HG02798 (cell line): Measurements from ENCODE around the gene PMAIP1.
"Not testable (repeated sequence)": the region's sequence is repeated elsewhere in the genome, so short reads cannot be mapped to it uniquely, and the experiment has no call there.

Experiments
- ATAC-seq: cut with Tn5 transposase; IDR thresholded peaks from one replicate; pipeline ENCODE4 v1.9.1; 2021; ENCODE audit warnings: mild to moderate bottlenecking; ENCODE audit not compliant: unreplicated experiment, poor library complexity

The PMAIP1 gene

DNA sequence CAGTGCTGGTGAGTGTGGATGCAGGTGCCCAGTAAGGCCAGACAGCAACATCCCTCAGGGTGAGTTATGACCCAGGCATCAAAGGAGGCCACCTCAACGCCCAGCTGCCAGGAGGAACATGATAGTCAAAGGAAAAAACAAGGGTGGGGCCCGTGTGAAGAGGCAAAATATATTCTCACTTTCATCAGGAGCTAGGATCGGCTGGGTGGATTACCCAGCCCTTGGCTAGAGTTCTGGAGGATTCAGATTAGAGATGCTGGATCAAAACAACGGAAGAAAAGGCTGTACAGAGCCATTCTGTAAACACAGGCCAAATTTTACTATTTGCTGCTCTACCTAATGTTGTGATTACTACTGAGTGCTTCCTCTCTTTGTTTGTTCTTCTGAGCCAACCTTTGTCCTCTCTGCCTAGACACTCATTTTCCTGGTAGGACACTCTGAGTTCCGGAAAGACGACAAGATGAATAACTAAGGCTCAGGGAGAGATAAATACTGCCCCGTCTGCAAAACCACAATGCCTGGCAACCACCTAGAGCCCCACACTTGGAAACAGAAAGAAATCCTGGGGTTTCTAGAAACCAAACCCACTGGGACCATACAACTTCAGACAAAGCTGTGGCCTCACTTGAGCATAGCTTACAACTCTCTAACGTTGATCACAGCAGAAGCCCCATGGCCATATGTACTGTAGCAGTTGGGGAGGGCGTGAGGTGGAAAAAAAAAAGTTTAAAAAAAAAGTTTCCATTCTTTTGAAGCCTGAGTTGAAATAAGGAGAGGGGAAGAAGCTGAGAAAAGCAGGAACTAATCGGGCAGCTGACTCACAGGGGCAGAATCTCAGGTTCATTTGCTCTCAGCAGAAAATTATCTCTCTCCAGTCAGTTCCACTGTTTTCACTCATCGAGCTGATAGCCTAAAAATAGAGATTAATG is 17.8 kb upstream of the PMAIP1 start:
- peak; percentile 33 for ATAC-seq

DNA sequence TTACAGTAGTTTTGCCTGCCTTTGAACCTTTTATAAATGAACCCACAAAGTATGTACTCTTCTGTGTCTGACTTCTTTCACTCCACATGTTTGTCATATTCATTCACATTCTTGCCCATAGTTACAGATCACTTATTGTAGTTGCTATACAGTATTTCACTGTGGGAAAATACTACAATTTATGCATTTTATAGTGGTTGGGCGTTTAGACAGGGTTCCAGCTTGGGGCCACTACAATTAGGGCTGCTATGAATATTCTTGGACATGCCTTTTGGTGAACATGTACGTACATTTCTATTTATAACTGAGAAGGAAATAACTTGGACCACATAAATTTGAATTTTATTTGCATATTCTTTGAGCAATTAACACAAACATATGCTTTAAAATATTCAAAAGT is 15.4 kb upstream of the PMAIP1 start:
- ATAC-seq: no peak

DNA sequence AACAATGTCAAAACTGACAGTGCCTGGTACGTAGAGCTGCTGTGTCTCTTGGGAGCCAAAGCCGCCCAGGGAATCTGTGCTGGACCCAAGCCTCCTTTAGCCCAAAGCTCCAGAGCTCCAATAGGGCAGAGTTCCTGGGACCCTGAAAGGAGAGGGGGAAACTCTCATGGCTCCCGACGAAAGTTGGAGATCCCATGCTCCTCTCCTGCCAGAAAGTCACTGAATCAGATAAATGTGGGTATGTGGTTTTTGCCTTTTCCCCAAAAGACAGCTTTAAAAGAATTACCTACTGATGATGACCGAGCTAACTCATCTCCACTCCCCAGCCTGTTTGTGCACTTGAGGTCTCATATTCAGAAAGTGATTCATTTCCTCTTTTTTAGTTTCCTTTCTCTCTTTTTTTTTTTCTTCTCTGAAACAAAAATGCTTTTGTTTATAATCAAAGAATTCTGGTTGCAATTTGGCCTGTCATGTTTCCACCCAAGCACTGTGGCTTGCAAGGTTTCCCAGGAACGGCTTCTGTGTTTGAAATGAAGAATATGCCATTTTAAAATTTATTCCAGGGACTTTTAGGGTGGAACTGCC is 14.1 kb upstream of the PMAIP1 start:
- ATAC-seq: peak; percentile 88

DNA sequence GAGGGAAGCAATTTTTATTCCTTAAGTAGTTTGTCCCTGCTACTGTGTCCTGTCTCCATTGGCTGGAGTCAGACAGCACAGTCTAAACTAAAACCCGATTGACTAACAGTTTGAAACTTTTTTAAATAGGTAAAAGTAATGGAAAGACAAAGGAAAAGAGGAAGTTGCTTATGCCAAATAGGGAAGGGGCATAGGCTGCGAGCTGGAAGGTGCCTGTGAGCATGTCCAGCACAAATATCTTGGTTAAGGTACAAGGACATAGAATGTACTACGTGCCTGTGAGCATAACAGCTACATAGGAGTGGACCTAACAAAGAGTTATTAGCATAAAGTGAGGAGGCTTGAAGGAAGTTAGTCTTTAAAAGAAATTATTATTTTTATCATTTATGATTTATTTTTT is 13.4 kb upstream of the PMAIP1 start:
- not testable (repeated sequence) for ATAC-seq

DNA sequence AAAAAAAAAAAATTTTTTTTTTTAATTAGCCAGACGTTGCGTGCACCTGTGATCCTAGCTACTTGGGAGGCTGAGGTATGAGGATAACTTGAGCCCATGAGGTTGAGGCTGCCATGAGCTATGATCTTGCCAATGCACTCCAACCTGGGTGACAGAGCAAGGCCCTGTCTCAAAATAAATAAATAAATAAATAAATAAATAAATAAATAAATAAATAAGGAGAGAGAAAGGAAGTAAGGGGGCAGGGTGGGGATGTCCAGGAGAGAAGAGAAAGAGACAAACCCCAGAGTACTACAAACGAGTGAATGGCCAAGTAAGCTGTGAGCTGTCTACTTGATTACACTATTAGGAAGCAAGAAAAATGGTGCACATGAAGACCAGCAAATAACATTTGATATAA is 7.7 kb upstream of the PMAIP1 start:
- ATAC-seq: no peak

DNA sequence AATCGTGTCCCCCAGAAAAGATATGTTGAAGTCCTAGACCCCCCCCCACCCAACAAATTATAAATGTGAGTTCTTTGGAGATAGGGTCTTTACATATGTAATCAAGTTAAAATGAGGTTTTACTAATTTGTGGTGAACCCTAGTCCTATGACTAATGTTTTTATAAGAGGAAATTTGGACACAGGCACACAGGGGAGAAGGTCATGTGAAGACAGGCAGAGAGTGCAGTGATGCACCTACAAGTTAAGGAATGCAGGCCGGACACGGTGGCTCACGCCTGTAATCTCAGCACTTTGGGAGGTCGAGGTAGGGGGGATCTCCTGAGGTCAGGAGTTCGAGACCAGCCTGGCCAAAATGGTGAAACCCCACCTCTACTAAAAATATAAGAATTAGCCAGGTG is 5.8 kb upstream of the PMAIP1 start:
- no peak for ATAC-seq

DNA sequence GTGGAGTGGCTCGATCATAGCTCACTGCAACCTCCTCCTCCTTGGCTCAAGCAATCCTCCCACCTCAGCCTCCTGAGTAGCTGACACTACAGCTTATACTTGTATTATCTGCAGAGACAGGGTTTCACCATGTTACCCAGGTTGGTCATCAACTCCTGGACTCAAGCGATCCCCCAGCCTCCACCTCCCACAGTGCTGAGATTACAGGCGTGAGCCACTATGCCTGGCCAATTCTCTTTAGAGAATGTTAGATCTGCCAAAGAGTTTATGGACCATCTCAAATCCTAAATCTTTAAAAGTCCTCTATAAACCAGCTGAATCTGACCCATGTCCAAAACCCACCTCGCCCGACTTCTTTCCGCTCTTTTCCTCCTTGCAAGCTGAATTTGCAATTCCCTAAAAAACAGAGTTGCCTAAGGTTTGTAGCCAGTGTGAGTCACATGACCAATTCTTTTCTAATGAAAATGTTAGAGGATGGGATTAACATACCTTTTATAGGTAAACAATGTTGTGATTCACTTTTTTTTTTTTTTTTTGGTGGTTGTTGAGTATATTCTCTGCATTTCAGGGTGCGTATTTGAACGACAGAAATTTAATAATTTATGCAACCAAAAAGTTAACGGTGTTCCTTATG is 2.4 kb upstream of the PMAIP1 start:
- ATAC-seq: no peak

DNA sequence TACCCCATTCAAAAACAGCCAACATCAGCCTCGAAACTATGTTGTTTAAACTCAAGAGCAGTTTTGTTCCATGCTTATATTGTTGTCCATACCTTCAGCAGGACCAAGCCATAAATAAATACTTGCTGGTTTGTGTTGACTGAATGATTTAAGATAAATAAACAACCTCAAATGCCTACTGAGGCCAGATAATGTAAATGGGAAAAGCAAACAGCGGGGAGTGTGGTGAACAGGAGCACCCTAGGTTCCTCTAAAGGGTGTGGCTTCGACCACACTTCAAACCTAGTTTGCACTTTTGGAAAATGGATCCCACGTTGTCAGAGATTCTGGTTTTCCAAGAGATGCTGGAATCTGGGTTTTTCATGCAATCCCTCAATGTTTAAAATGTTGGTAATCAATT is 1.7 kb upstream of the PMAIP1 start:
- ATAC-seq: no peak

DNA sequence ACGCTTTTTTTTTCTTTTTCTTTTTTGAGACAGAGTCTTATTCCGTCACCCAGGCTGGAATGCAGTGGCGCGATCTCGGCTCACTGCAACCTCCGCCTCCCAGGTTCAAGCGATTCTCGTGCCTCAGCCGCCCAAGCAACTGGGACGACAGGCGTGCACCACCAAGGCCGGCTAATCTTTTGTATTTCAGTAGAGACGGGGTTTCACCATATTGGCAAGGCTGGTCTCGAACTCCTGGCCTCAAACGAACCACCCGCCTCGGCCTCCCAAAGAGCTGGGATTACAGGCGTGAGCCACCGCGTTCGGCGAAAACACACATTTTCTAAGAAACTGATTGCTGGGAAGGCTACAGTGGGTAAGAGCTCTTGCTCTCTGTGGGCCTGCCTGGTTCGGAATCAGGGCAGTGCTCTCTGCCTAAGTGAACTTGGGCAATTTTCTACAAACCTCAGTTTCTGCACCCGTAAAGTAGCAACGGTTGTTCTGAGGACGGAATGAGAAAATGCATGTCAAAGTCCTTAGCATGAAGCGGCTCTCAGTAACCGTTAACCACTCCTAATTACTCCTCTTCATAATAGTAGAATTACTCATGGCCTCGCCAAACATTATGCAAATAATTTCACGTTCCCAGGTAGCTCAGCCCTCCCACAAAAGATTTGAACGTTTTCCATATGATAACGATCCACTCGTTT is 1.0 kb upstream of the PMAIP1 start:
- ATAC-seq: no peak

DNA sequence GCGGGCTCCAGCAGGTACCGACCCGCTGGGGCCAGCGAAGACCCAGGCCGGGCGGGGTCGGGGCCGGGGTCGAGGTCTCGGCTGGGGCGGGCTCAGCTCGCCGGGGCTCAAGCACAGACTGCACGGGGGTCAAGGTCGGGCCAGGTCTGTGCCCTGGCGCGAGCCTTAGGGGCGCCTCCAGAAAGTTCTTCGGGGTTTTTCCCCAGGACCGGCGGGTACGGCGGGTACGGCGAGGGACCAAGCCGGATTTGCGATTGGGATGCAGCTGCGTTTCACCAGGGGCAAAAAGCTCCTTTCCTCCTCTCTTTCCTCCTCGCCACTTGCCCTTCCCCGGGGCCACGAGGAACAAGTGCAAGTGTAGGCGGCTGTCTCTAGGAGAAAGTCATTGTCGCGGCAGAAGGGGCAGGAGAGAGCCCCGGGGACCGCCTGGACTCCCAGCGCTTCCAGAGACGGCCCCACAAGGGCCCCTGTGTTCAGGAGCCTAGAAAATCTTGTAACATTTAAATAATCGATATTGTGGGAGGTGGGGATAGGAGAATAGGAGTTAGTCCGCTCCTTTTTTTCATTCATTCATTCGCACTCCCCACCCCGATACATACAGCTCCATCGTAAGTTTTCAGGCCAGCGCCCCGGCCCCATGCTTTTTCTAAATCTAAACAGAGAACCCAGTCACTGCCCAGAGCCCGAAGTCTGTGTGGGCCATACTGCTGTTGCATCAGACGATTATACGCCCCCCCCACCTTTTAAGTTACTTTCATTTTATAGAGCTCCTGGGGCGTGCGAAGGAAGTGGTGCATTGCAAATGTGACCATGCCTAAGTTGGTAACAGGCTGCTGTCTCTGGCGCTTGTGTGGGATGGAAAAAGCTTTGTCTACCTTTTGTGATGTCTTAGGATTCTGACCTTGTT is 679 bp downstream of the PMAIP1 start:
- ATAC-seq: peak; percentile 28

DNA sequence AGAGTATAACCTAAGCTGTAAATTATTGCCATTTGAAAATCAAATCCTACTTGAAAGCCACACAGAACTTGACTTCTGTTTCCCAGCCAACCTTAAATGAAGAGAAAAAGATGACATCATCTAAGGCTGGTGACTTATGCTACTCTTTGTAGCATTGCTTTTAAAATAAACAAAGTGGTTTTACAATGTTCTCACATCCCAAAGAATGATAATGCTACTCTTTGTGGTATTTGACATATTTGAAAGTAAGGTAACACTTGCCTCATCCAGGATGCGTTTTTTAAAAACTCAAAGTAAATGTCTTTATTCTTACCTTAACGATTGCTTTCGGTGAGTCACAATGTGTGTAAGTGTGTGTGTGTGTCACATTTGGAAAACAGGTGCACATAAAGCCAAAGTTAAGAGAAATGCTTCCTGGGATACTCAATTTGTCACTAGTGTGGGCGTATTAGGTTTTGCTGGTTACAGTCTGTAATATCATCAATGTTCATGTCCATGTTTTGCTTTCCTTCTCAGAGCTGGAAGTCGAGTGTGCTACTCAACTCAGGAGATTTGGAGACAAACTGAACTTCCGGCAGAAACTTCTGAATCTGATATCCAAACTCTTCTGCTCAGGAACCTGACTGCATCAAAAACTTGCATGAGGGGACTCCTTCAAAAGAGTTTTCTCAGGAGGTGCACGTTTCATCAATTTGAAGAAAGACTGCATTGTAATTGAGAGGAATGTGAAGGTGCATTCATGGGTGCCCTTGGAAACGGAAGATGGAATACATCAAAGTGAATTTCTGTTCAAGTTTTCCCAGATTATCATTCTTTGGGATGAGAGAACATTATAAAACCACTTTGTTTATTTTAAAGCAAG is 2.6 kb downstream of the PMAIP1 start:
- no peak for ATAC-seq

DNA sequence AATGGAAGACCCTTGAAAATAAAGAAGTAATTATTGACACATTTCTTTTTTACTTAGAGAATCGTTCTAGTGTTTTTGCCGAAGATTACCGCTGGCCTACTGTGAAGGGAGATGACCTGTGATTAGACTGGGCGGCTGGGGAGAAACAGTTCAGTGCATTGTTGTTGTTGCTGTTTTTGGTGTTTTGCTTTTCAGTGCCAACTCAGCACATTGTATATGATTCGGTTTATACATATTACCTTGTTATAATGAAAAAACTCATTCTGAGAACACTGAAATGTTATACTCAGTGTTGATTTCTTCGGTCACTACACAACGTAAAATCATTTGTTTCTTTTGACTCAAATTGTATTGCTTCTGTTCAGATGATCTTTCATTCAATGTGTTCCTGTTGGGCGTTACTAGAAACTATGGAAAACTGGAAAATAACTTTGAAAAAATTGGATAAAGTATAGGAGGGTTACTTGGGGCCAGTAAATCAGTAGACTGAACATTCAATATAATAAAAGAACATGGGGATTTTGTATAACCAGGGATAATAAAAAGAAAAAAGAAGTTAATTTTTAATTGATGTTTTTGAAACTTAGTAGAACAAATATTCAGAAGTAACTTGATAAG is 3.3 kb downstream of the PMAIP1 start:
- ATAC-seq: no peak

DNA sequence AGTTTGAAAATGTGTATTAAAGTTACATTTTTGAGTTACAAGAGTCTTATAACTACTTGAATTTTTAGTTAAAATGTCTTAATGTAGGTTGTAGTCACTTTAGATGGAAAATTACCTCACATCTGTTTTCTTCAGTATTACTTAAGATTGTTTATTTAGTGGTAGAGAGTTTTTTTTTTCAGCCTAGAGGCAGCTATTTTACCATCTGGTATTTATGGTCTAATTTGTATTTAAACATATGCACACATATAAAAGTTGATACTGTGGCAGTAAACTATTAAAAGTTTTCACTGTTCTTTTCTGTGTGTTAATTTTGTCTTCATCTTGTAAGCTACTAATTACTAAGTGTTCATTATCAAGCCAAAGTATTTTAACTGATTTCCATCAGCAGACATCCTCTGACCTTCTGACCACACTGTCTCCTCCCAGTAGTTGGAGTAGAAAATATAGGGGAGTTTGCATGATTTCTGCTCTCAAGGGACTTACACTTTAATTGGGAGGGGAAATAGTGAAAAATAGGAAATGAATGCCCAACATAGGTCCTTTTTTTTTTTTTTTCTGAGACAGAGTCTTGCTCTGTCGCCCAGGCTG is 4.3 kb downstream of the PMAIP1 start:
- no peak for ATAC-seq

DNA sequence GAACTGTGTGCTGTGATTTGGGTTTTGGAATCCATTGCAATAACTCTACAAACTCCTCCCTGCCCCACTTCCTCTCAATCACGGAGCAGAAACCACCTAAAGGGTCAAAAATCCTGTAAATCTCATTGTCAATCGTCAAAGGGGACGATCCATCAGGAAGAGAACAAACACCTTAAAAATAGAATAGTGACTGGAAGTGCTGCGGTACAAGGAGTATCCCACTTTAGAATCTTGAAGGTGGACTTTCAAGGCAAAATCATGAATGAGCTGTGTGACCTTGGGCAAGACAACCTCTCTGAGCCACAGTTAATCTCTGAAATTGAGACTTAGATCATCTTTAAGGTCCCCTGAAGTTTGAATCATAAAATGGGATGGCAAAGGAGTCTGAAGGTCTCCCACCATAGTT is 5.9 kb downstream of the PMAIP1 start:
- no peak for ATAC-seq

DNA sequence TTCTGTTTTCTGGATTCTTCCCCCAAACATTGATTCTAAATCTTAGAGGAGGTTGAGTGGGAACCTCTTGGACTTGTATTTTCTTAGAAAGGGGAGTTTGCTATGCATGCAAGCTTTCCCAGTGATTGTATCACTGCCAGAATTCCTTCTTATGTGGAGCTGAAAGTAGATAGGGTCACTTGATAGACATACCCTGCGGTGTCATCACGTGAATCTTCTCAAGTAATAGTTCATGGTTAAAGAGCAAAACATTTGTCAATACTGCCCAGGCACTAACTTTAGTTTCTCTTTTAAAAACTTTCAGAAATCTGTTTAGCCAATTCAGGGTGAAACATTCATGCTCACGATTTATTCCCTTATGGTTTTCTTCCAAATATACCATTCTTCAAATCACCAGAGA is 6.4 kb downstream of the PMAIP1 start:
- ATAC-seq: peak; percentile 25

DNA sequence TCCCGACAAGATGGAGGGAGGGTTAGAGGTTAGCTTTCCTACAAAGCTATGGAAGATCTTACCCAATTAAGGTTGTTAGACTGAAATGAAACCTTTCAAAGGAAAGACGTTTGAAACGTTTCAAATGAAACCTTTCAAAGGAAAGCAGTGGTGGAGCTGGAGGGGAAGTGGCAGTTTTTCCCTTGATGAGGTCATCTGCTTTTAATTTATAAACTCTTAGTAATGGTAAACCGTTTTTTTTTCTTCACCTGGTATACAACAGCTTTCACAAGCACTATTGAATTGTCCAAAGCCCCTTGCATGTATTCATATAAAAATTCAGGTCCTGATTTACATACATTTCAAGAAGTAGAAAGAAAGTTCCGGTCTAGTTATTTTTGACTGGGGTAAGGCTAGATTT is 7.4 kb downstream of the PMAIP1 start:
- ATAC-seq: no peak

DNA sequence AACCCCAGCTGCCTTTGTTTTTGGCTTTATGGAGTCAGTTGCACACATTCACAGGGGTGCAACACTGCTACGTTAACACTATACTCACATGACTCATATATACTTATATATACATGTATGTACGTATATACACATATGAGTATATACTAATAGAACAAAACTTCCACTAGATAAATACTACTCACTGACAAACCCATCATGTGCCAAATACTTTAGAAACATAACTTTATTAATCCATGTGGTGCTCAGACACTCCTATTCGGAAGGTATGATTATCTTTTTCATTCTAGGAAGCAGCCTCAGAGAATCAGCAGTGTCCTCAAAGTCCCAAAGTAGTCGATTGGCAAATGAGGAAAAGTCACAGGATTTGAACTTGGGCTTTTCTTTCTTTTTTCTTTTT is 7.9 kb downstream of the PMAIP1 start:
- ATAC-seq: no peak

DNA sequence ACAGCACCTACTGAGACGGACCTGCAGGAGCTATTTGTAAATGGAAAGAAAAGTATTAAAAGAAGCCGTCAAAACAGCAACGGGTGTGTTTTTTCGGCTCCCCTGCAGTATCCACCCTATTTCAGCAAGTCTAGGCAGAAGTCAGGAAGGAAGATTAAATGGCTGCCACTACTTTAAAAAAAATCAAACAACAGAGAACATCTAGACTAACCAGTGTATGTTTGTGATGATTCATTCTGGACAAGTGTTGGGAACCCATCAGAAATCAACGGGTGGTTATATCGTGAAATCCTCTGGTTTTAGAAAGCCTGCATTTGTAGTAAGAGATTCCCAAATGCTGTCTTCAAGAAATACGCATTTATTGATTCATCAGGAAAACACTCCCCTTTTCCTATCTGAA is 9.0 kb downstream of the PMAIP1 start:
- no peak for ATAC-seq
